ENCODE results near the gene COBL. TPM values are rescaled to one million over a fixed set of nuclear protein-coding genes. Genes with fewer than 3 reads are reported as not detected.
A peak's percentile ranks its signal among the peaks of the same experiment; 100 is the strongest.

Gene COBL
- total RNA-seq, 1 donor from 2014 or later, result 38.3 TPM

DNA sequence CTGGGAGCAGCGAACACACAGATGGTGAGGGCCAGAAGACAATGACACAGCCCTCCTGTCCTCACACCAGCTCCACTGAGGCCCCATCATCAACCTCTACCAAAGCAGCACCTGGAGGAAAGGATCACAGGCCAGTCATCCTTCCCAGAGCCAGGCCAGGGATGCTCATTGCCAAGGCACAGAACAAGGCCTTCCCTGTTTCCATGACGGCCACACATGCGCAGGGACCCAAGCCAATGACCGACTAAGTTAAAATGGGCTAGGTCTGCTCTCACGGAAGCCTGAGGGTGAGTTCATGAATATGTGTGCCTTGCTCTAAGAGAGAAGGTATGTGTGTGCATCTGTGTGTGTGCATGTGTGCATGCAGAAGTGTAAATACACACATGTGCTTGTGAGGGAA is 39.6 kb downstream of the COBL start:
- ATAC-seq (no peak), DNase-seq (ENCODE audit: low spot score) (no peak)

DNA sequence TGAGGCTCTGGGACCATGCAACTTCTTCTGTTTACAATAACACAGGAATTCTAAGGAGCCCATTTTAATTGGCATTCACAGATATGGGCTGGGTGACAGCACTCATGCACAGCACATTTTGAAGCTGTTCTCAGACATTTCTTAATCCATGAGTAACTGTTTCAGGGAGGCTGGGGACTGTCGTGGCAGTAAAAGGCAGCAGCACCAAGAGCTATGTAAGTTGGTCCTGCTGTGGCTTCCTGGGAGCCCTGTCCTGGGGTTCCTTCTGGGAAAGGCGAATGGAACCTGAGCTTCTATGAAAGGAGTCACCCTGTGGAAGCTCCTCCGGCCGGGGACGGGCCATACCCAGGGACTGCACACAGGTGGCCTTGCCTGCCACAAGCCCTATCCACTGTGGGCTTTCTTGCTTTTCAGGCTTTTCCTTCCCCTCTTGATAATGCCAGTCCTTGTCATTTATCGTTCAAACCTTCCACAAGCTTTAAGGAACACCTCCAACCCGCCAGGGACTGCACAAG is 40.5 kb downstream of the COBL start:
- no peak for DNase-seq (ENCODE audit: low spot score)

DNA sequence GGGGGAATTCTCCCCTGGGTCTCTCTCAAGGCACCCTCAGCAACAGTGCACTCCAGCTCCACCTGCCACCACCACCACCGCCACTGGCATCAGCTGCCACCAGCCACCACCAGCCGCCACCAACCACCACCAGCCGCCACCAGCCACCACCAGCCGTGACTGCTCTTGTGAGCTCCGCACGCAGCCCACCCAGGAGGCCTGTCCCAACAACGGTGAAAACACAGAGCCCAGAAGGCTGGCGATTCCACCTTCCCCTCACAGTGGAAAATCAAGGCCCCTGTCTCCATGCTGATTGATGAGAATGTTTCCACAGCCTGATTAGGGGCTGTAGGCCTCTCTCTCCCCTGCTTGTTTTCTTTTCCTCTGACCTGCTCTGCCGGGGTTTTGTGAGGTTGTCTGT is 41.1 kb downstream of the COBL start:
- ATAC-seq (no peak), DNase-seq (ENCODE audit: low spot score) (no peak)

More for the DNA sequence above, 40.5 kb downstream of the COBL start:
- ATAC-seq, result no peak

GRCh38 chr7:51274955-51275354 is 41.7 kb downstream of the COBL start:
- ATAC-seq, result no peak
- DNase-seq (ENCODE audit: low spot score), result no peak

DNA sequence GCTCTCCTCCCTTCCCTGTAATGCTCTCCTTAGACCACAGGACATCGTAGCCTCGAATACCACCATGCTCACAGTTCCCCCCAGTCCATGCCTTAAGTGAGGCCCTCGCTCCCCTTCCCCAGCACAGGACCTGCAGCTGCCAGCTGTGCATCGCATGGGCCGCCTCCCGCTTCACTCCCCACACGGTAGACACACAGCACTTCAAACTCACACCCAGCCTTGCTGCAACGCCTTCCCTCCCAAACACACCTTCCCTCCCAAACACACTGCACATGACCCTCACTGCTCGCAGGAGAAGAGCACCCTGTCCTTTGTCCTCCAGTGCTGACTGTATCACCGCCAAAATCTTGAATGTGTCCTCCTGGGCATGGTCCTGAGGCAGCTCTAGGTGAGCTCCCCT is 42.6 kb downstream of the COBL start:
- DNase-seq (ENCODE audit: low spot score) (no peak), ATAC-seq (peak; percentile 57)

- ATAC-seq, result no peak
- no peak for DNase-seq (ENCODE audit: low spot score)
These were observed 43.2 kb downstream of the COBL start for GRCh38 chr7:51273360-51273759.

DNA sequence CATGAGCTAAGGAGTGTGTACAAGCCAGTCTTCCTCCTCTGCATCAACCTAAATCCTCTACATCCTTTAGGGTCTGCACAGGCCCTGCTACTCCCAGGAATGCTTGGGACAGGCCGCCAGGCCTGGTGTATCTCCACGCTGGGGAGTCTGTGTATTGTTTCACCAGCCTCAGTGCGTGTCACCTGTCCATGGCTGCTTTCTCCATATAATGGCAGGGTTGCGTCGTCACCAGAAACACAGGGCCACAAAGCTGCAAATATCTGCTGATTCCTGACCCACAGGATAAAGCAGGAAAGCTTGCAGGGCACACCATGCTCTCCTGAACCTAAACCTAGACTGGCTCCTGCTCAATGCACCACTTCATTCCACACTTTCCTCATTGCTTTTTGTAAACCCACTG is 45.6 kb downstream of the COBL start:
- ATAC-seq (no peak), DNase-seq (ENCODE audit: low spot score) (no peak)

DNA sequence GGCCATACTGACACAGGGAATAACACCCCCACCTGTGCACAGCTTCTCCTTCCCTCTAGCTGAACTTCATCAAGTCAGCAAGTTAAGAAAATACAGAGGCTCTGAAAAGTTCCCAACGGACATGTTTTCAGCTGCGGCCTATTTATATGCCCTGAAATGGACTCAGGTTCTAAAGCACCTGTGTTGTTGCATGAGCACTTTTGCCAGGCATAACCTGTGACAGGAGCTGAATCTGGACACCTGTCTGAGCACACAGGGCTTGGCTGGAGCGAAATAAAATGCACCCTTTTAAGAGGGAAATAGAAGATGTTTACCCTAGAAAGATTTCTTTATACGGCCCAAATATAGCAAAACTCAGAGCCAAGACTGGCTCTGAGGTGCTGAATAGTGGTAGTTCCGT is 46.7 kb downstream of the COBL start:
- DNase-seq (ENCODE audit: low spot score), result no peak
- no peak for ATAC-seq

DNA sequence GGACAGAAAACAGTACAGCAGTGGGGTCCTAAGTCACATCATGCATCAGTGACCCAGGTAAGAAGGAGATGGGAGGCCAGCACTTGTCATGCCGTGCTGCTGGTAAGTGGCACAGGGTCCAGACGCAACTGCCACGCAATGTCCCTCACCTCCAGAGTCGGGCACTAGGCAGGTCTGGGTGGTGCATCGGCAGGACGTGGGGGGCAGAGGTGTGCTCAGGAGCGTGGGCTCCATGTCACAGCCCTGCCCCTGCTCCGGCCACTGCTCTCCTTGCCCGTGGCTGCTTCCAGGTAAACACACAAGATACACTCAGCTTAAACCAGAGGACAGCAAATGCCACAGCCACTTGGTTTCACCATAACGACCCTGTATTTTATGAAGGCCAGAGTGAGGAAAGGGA is 47.3 kb downstream of the COBL start:
- ATAC-seq, result no peak
- no peak for DNase-seq (ENCODE audit: low spot score)

DNA sequence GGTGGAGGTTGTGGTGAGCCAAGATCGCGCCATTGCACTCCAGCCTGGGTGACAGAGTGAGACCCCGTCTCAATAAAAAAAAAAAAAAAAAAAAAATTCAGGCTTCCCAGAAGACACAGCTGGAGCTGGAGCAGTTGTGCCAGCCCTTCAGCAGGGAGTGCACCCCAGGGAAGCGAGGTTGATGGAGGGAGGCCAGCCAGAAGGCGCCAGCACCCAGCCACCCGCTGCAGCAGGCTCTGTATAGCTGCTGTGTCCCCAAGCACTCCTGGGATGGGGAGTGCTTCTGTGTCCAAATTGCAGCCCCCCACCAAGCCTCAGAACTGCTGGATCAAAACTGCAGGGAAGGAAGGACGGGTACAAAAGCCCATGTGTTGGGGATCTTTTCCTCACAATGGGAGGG is 47.8 kb downstream of the COBL start:
- DNase-seq (ENCODE audit: low spot score), result no peak

GRCh38 chr7:51267169-51267568 is 49.4 kb downstream of the COBL start:
- ATAC-seq (no peak), DNase-seq (ENCODE audit: low spot score) (no peak)

More for the DNA sequence above, 47.8 kb downstream of the COBL start:
- ATAC-seq, result no peak

DNA sequence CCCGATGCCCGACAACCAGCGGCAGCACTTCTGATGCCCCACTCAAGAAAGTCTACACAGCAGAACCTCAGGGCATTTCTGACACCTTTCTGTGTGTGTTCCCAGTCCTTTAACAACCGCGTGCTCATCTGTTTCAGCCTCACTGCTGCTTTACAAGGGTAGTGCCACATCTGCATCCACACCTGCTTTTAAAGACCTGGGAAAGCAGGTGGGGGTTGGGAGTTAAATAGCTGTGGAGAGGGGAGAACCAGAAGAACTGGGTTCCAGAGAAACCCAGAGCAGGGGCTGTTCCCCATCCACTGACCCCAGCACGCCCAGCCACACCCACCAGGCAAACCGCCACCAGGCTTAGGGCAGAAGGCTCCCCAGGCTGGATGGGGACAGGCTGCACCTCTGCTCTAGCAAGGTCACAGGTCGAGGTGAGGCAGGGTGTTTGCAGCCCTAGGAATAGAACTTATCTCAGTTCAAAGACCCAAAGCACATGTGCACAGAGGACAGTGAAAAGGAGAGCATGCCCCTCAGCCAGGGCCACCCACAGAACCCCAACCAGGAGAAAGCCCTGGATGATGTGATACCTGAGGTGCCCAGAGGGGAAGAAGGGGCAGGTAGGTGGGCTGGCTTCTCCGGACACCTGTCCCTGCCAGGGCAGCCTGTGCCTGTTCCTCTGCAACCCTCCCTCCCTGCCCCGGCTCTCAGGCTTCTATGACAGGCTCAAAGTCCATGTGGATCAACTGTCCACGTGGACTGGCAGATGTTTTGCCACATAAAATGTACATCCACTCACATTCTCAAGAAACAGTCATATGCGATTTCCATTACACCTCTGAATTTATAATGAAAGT is 51.3 kb downstream of the COBL start:
- peak; percentile 84 for ATAC-seq
- peak; percentile 87 for DNase-seq (ENCODE audit: low spot score)

GRCh38 chr7:51263631-51264484 is 52.8 kb downstream of the COBL start:
- ATAC-seq (peak; percentile 56), DNase-seq (ENCODE audit: low spot score) (no peak)

GRCh38 chr7:51262796-51263531 is 53.6 kb downstream of the COBL start:
- no peak for ATAC-seq
- DNase-seq (ENCODE audit: low spot score), result no peak

GRCh38 chr7:51261950-51262795 is 54.4 kb downstream of the COBL start:
- no peak for ATAC-seq

DNA sequence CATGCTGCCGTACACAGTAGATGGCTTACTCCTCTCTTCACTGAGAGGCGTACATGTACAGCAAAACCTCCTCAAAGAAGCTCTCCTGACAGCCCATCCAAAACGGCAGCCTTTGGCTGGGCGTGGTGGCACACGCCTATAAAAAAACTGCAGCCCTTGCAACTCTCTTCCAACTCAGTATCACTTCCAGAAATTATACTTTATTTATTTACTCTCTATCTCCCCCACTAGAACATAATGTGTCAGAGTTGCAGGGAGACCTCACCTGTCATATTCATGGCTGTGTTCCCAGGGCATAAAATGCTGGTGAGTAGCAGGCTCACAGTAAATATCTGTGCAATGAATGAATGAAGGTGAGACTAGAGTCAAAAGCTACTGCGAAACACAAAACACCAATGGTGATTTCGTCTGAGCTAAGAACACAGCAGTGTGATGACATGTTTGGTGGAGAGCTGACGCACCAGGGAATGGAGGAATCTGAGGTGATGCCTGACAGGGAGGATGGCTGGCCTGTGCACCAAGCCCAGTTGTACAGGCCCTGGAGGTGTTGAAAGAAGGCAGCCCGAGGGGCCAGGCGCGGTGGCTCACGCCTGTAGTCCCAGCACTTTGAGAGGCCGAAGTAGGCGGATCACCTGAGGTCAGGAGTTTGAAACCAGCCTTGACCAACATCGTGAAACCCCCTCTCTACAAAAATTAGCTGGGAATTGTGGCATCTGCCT is 55.3 kb downstream of the COBL start:
- DNase-seq (ENCODE audit: low spot score) (no peak), ATAC-seq (no peak)

More at GRCh38 chr7:51261950-51262795, 54.4 kb downstream of the COBL start:
- no peak for DNase-seq (ENCODE audit: low spot score)

- DNase-seq (ENCODE audit: low spot score) (no peak), ATAC-seq (no peak)
These were observed 56.1 kb downstream of the COBL start for GRCh38 chr7:51260516-51260915.

- DNase-seq (ENCODE audit: low spot score) (no peak), ATAC-seq (no peak)
These were observed 56.8 kb downstream of the COBL start for GRCh38 chr7:51259766-51260165.

DNA sequence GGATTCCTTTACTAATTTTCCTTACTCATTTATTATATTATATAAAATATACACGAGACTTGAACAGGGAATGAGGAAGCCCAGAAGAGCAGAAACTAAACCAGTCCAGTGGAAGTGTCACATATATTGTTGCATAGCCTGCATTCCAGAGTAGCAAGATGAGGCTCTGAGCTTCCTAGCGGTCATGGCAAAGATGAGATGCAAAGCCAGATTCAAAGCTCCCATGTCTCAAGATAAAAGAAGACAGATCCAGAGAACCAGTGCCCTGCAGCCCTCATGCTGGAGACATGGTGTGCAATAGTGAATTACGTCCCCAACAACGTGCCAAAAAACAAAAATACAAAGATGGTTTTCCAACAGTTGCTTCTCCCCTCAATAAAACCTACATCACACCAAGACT is 59.7 kb downstream of the COBL start:
- DNase-seq (ENCODE audit: low spot score) (no peak), ATAC-seq (no peak)

Data from left lobe of liver (tissue), 2 donors.